PC-9 (cell line): ENCODE data around the gene RNASE9. TPM values are rescaled to one million over a fixed set of nuclear protein-coding genes. Genes with fewer than 3 reads are reported as not detected.

Experiments used
- BruUV-seq: library from RNA; stranded (reverse); fragments of 400-500 nt; replicated peaks from 2 replicates; lab custom pipeline; 2021; lab: Mats Ljungman, UMichigan
- CTCF ChIA-PET: fragments of 300-600 bp; sonication (Branson Sonifier 250); formaldehyde crosslinking; loops from one replicate; lab custom pipeline; 2022; ENCODE audit warnings: antibody characterized with exemption; lab: Charles Lee
- POLR2A ChIA-PET: fragments of 300-600 bp; sonication (Branson Sonifier 250); formaldehyde crosslinking; loops from one replicate; lab custom pipeline; 2022; ENCODE audit warnings: antibody characterized with exemption; ENCODE audit not compliant: unreplicated experiment; lab: Charles Lee
- DNase-seq, 2 experiments: peaks; one replicate each; pipeline versions ENCODE4 v3.0.0 to v3.0.0-alpha.2; 2015 to 2022; ENCODE audit warnings: mixed read lengths in 1 of 2
- H2AFZ ChIP-seq: fragments of 200-600 bp; sonication (generic); 2 replicates; pipeline ENCODE4 v1.8.1; 2017; ENCODE audit warnings: antibody characterized with exemption
- H3F3A ChIP-seq: fragments of 200-600 bp; sonication (generic); 2 replicates; pipeline ENCODE4 v1.8.1; 2017; ENCODE audit warnings: antibody characterized with exemption, mild to moderate bottlenecking, low read depth; ENCODE audit not compliant: insufficient read depth
- H3K27ac ChIP-seq: fragments of 200-600 bp; sonication (generic); 2 replicates; pipeline ENCODE4 v1.6.1; 2016; ENCODE audit warnings: mixed run types
- H3K27me3 ChIP-seq: fragments of 200-600 bp; sonication (generic); 2 replicates; pipeline ENCODE4 v1.6.1; 2016; ENCODE audit warnings: low read depth, mixed run types; ENCODE audit not compliant: insufficient read depth
- H3K36me3 ChIP-seq: fragments of 200-600 bp; sonication (generic); 2 replicates; pipeline ENCODE4 v1.6.1; 2016; ENCODE audit warnings: low read depth, mixed run types
- H3K4me1 ChIP-seq: fragments of 200-600 bp; sonication (generic); replicated peaks from 2 replicates; pipeline ENCODE4 v1.6.1; 2016; ENCODE audit warnings: mixed run types; ENCODE audit not compliant: insufficient read depth
- H3K4me2 ChIP-seq: fragments of 200-600 bp; sonication (generic); 2 replicates; pipeline ENCODE4 v1.6.1; 2017; ENCODE audit warnings: mixed run types
- H3K4me3 ChIP-seq: fragments of 200-600 bp; sonication (generic); 2 replicates; pipeline ENCODE4 v1.6.1; 2016; ENCODE audit warnings: mixed run types
- H3K79me2 ChIP-seq: fragments of 200-600 bp; sonication (generic); 2 replicates; pipeline ENCODE4 v1.6.1; 2017; ENCODE audit warnings: low read depth, mixed run types
- H3K9me2 ChIP-seq: fragments of 200-600 bp; sonication (generic); 2 replicates; pipeline ENCODE4 v1.8.1; 2017; ENCODE audit warnings: mild to moderate bottlenecking; ENCODE audit not compliant: insufficient read depth
- H3K9me3 ChIP-seq: fragments of 200-600 bp; sonication (generic); 2 replicates; pipeline ENCODE4 v1.8.1; 2016; ENCODE audit warnings: low read depth; ENCODE audit not compliant: insufficient read depth
- H4K20me1 ChIP-seq: fragments of 200-600 bp; sonication (generic); 2 replicates; pipeline ENCODE4 v1.8.1; 2017; ENCODE audit not compliant: insufficient read depth
- EZH2 ChIP-seq: fragments of 200-600 bp; sonication (generic); IDR thresholded peaks from 2 replicates; pipeline ENCODE4 v1.8.0; 2017; ENCODE audit warnings: antibody characterized with exemption, low read depth
- intact Hi-C: fragments of 100-400 bp; cut with micrococcal nuclease; formaldehyde crosslinking; loops from one replicate; pipeline ENCODE4 v1.10.0; 2022; ENCODE audit not compliant: unreplicated experiment
- total RNA-seq: library from RNA; stranded (reverse); gene quantifications from 2 replicates; pipeline ENCODE4 v1.2.3, GENCODE V29; 2021
- TF ChIP-seq, protein P1 (sequence below): fragments of 200-600 bp; sonication (generic); conservative IDR thresholded peaks from 2 replicates; pipeline ENCODE4 v1.6.1; 2017; ENCODE audit warnings: mixed run types, antibody characterized with exemption, mild to moderate bottlenecking, moderate library complexity

Gene RNASE9
- total RNA-seq, 1 experiment from 2014 or later: not detected

DNA sequence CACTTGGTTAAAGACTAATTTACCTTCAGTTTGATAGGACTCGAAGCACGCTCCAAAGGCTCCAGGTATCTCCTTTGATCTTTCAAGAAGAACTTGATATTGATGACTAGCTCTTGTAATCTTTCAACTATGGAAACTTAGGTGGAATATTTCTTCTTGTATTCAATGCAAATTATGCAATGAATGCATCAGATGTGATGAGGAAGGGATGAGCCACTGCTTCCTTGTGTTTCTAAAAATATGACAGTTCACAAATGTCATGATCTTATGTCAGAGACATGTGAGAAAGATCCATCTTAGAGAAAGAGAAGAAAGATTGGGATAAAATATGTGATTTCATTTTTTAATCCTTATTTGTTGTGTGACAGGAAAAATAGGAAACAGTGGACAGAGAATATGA, 9.9 kb downstream of the RNASE9 start:
- no TSS peak for BruUV-seq
- H4K20me1 ChIP-seq: no peaks in the 10 kb centered on the region
- H3K9me3 ChIP-seq: no peaks in the 10 kb centered on the region
- no peak overlapping the region for H2AFZ ChIP-seq
- intact Hi-C loops: no loop called here
- POLR2A ChIA-PET: no interaction called here
- TF ChIP-seq, protein P1, sequence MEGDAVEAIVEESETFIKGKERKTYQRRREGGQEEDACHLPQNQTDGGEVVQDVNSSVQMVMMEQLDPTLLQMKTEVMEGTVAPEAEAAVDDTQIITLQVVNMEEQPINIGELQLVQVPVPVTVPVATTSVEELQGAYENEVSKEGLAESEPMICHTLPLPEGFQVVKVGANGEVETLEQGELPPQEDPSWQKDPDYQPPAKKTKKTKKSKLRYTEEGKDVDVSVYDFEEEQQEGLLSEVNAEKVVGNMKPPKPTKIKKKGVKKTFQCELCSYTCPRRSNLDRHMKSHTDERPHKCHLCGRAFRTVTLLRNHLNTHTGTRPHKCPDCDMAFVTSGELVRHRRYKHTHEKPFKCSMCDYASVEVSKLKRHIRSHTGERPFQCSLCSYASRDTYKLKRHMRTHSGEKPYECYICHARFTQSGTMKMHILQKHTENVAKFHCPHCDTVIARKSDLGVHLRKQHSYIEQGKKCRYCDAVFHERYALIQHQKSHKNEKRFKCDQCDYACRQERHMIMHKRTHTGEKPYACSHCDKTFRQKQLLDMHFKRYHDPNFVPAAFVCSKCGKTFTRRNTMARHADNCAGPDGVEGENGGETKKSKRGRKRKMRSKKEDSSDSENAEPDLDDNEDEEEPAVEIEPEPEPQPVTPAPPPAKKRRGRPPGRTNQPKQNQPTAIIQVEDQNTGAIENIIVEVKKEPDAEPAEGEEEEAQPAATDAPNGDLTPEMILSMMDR: no peak
- TF ChIP-seq EZH2: no peak
- no peak overlapping the region for H3K27ac ChIP-seq
- H3K9me2 ChIP-seq: no peaks in the 10 kb centered on the region
- H3K79me2 ChIP-seq: no peaks in the 10 kb centered on the region
- H3K36me3 ChIP-seq: no peaks in the 10 kb centered on the region
- no peaks in the 10 kb centered on the region for H3K27me3 ChIP-seq
- CTCF ChIA-PET: no interaction called here
- H3K4me3 ChIP-seq: no peak overlapping the region
- no peak for DNase-seq
- H3K4me1 ChIP-seq: no peaks in the 10 kb centered on the region
- H3K4me2 ChIP-seq: no peak overlapping the region
- no peaks in the 10 kb centered on the region for H3F3A ChIP-seq

DNA sequence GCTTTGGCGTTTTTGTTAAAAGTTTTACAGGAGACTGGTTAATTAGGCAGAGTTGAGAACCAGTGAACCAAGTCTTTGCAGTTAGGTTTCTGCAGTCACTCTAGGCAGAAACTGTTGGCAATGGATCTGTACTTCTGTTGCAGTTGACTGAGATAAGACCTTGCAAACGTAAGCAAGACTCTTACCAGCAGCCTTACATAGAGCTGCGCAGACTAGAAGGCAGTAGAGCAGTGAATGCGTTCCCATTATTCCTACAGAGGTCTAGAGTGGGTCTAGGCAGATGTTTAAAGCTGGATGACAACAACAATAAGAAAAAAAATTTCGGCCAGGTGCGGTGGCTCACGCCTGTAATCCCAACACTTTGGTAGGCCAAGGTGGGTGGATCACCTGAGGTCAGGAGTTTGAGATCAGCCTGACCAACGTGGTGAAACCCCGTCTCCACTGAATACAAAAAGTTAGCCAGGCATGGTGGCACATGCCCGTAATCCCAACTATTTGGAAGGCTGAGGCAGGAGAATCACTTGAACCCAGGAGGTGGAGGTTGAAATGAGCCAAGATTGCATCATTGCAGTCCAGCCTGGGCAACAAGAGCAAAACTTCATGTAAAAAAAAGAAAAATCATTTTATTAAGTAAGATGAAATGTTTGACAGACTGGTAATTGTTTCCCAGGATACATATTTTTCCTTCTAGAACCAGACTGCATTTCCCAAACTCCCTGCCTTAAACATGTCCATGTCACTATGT, 12.3 kb downstream of the RNASE9 start:
- Histone ChIP-seq H2AFZ (no peak overlapping the region), H3K4me1 (no peaks in the 10 kb centered on the region), H3K79me2 (no peaks in the 10 kb centered on the region), H3K27ac (no peak overlapping the region), H3F3A (no peaks in the 10 kb centered on the region), H3K36me3 (no peaks in the 10 kb centered on the region), H4K20me1 (no peaks in the 10 kb centered on the region), H3K9me2 (no peaks in the 10 kb centered on the region), H3K9me3 (no peaks in the 10 kb centered on the region), H3K4me2 (no peak overlapping the region), H3K4me3 (no peak overlapping the region), H3K27me3 (no peaks in the 10 kb centered on the region)
- ChIA-PET CTCF (interaction anchor here (0.6 kb wide), 1 partner anchor 526 kb away, joined by 3 read pairs; no protein-coding TSS in a partner anchor), POLR2A (no interaction called here)
- no TSS peak for BruUV-seq
- TF ChIP-seq, protein P1: no peak
- TF ChIP-seq EZH2: no peak
- intact Hi-C loops: no loop called here
- no peak for DNase-seq

GRCh38 chr14:20546877-20547276, 14.0 kb downstream of the RNASE9 start:
- intact Hi-C loops: no loop called here
- Histone ChIP-seq H3K27ac (no peak overlapping the region), H3K27me3 (no peaks in the 10 kb centered on the region), H3K4me1 (no peaks in the 10 kb centered on the region), H3K9me3 (no peaks in the 10 kb centered on the region), H2AFZ (no peak overlapping the region), H3K4me3 (no peak overlapping the region), H3K79me2 (no peaks in the 10 kb centered on the region), H3K9me2 (no peaks in the 10 kb centered on the region), H3K36me3 (no peaks in the 10 kb centered on the region), H3F3A (no peaks in the 10 kb centered on the region), H4K20me1 (no peaks in the 10 kb centered on the region), H3K4me2 (no peak overlapping the region)
- ChIA-PET POLR2A (no interaction called here), CTCF (interaction anchor here (0.7 kb wide), 1 partner anchor 63 kb away, joined by 3 read pairs; no protein-coding TSS in a partner anchor)
- no TSS peak for BruUV-seq
- DNase-seq: no peak
- TF ChIP-seq, protein P1: no peak
- no peak for TF ChIP-seq EZH2
